ENCODE results near the gene UBE3B.

Gene UBE3B

GRCh38 chr12:109545826-109546225 is 68.4 kb downstream of the UBE3B start:
- no peak for TF ChIP-seq CTCF (IDR thresholded peaks at IDR 0.05; ENCODE audit: extremely low read depth, missing control alignments)
- no peak for DNase-seq (ENCODE audit: low spot score)

GRCh38 chr12:109547286-109547685 is 69.9 kb downstream of the UBE3B start:
- no peak for TF ChIP-seq CTCF (IDR thresholded peaks at IDR 0.05; ENCODE audit: extremely low read depth, missing control alignments)
- no peak for DNase-seq (ENCODE audit: low spot score)

- no peak for TF ChIP-seq CTCF (IDR thresholded peaks at IDR 0.05; ENCODE audit: extremely low read depth, missing control alignments)
- DNase-seq (ENCODE audit: low spot score) = no peak
These were observed 70.8 kb downstream of the UBE3B start for GRCh38 chr12:109548258-109548657.

GRCh38 chr12:109549613-109550270 is 72.3 kb downstream of the UBE3B start:
- no peak for DNase-seq (ENCODE audit: low spot score)
- TF ChIP-seq CTCF (IDR thresholded peaks at IDR 0.05; ENCODE audit: extremely low read depth, missing control alignments) = no peak

GRCh38 chr12:109550281-109550680 is 72.8 kb downstream of the UBE3B start:
- TF ChIP-seq CTCF (IDR thresholded peaks at IDR 0.05; ENCODE audit: extremely low read depth, missing control alignments) = no peak
- DNase-seq (ENCODE audit: low spot score) = no peak

- DNase-seq (ENCODE audit: low spot score) = no peak
- TF ChIP-seq CTCF (IDR thresholded peaks at IDR 0.05; ENCODE audit: extremely low read depth, missing control alignments) = no peak
These were observed 73.7 kb downstream of the UBE3B start for GRCh38 chr12:109551108-109551507.

GRCh38 chr12:109552971-109553370 is 75.5 kb downstream of the UBE3B start:
- no peak for DNase-seq (ENCODE audit: low spot score)
- no peak for TF ChIP-seq CTCF (IDR thresholded peaks at IDR 0.05; ENCODE audit: extremely low read depth, missing control alignments)

Measured in GM20000 (cell line).